GM21786 (cell line): ENCODE results near the gene SFI1.
"Not testable (repeated sequence)": the region's sequence is repeated elsewhere in the genome, so short reads cannot be mapped to it uniquely, and the experiment has no call there.

Source experiments
- ATAC-seq: cut with Tn5 transposase; IDR thresholded peaks from one replicate; pipeline ENCODE4 v1.9.1; 2021; ENCODE audit not compliant: unreplicated experiment

SFI1 gene

GRCh38 chr22:31496007-31496734 lies at the start of gene SFI1:
Gene SFI1, plus strand, starts transcription at chr22:31496536. Its CDS starts 11,749 bp downstream, at chr22:31508285.
- ATAC-seq, result peak; percentile 74

GRCh38 chr22:31446767-31447166 lies 49.6 kb upstream of the SFI1 start:
- no peak for ATAC-seq

GRCh38 chr22:31447337-31447736 lies 49.0 kb upstream of the SFI1 start:
- no peak for ATAC-seq

GRCh38 chr22:31448382-31448781 lies 48.0 kb upstream of the SFI1 start:
- no peak for ATAC-seq

- no peak for ATAC-seq
These were observed 46.8 kb upstream of the SFI1 start for GRCh38 chr22:31449506-31449905.

GRCh38 chr22:31451709-31452571 lies 44.4 kb upstream of the SFI1 start:
- ATAC-seq, result no peak

GRCh38 chr22:31461699-31462098 lies 34.6 kb upstream of the SFI1 start:
- no peak for ATAC-seq

- ATAC-seq, result no peak
These were observed 31.0 kb upstream of the SFI1 start for GRCh38 chr22:31465307-31465706.

GRCh38 chr22:31474743-31475142 lies 21.6 kb upstream of the SFI1 start:
- ATAC-seq, result no peak

GRCh38 chr22:31475800-31476199 lies 20.5 kb upstream of the SFI1 start:
- ATAC-seq, result no peak

GRCh38 chr22:31477329-31477728 lies 19.0 kb upstream of the SFI1 start:
- peak; percentile 70 for ATAC-seq

- no peak for ATAC-seq
These were observed 15.2 kb upstream of the SFI1 start for GRCh38 chr22:31481129-31481528.

- not testable (repeated sequence) for ATAC-seq
These were observed 13.9 kb upstream of the SFI1 start for GRCh38 chr22:31482470-31482869.

- not testable (repeated sequence) for ATAC-seq
These were observed 10.0 kb upstream of the SFI1 start for GRCh38 chr22:31486369-31486768.

GRCh38 chr22:31486951-31487350 lies 9.4 kb upstream of the SFI1 start:
- ATAC-seq, result no peak

GRCh38 chr22:31488346-31488883 lies 7.9 kb upstream of the SFI1 start:
- ATAC-seq, result no peak

GRCh38 chr22:31488988-31489617 lies 7.2 kb upstream of the SFI1 start:
- ATAC-seq, result peak; percentile 5

GRCh38 chr22:31489632-31490495 lies 6.5 kb upstream of the SFI1 start, which contains the start of gene EIF4ENIF1:
Gene EIF4ENIF1, minus strand, starts transcription at chr22:31489842. Its CDS starts 1,124 bp downstream, at chr22:31488718.
- ATAC-seq, result peak; percentile 28

GRCh38 chr22:31490496-31490925 lies 5.8 kb upstream of the SFI1 start:
- peak; percentile 56 for ATAC-seq
